ENCODE results near the gene MNX1.

Gene MNX1

DNA sequence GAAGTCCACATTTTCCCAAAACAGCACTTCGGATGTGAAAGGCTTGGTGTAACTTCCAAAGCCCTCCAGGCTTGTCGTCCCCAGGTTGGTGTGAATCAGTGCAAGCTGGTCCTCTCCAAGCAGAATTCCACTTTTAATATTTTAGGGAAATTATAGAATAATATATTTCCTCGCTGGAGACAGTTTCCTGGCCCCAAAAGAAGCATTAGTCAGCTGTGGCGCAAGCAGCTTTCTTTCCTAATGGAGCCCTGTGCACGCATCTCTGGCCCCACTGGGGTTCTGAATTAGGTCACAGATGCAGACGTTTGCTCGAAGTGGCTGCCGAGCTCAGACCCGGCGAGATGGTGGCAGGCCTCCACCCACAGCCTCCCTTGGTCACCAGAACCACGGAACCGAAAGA is 33.3 kb upstream of the MNX1 start:
- Histone ChIP-seq H3K27me3 (ENCODE audit: control insufficient read depth, insufficient read depth, low read length) (no peaks in the 10 kb centered on the region), H3K4me3 (ENCODE audit: low read length) (no peak overlapping the region), H3K27ac (ENCODE audit: low read depth, low read length) (no peak overlapping the region)

DNA sequence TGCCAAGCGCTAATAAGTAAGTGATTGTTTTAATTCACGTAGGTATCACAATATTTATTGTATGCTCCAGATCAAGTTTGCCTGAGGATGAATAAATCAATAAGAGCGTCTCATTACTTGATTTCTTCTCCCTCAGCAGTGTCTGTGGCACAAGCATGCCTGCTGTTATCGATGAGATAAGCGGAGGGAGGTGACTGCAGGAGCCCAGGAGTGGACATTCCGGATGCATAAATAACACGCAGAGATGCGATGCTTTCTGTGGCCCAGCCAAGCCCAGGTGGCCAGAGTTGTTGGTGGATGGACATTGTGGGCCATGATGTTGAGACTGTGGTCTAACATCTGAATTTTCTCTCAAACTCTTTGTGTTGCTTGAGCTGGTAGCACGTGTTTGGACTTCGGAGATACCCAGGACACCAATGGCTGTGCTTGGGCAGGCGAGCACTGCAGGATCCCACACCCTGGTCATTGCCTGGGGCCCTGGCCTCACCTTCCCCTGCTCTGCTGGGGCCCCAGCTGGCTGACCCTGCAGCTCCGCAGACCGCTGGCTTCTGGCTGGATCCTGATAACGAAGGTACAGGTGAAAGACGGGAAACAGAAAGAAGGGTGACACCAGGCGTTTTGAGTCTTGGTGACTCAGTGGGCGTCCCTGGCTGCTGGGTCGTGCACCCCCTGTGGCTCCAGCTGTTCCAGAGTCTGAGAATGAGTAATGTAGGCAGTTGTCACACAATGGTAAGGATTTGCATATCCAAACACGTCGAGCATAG is 31.2 kb upstream of the MNX1 start:
- H3K9ac ChIP-seq (ENCODE audit: low read length) = no peak overlapping the region
- H3K36me3 ChIP-seq (ENCODE audit: control insufficient read depth, insufficient read depth, low read length) = no peaks in the 10 kb centered on the region
- no peaks in the 10 kb centered on the region for H3K4me1 ChIP-seq (ENCODE audit: control insufficient read depth, insufficient read depth, low read length)
- H3K4me3 ChIP-seq (ENCODE audit: low read length) = no peak overlapping the region
- H3K27ac ChIP-seq (ENCODE audit: low read depth, low read length) = no peak overlapping the region
- H3K27me3 ChIP-seq (ENCODE audit: control insufficient read depth, insufficient read depth, low read length) = no peaks in the 10 kb centered on the region

More for the DNA sequence above, 33.3 kb upstream of the MNX1 start:
- Histone ChIP-seq H3K9ac (ENCODE audit: low read length) (no peak overlapping the region), H3K36me3 (ENCODE audit: control insufficient read depth, insufficient read depth, low read length) (no peaks in the 10 kb centered on the region), H3K4me1 (ENCODE audit: control insufficient read depth, insufficient read depth, low read length) (no peaks in the 10 kb centered on the region)

DNA sequence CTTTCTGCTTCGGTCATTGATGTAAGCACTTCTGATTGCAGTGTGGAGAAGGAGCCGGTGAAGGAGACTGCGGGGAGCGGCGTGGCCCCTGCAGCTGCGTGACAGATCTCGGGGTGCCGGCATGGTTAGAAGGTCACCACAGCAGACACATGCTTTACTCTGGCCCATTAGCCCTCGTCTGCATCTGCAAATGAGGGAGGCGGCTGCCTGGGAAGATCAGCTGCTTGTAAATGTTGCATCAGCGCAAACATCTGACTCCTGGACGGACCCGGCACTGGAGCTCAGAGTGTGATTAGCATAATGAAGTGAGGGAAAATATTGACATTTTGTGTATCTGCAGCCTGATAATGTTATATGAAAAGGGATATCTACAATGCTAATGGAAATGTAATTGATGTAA is 30.5 kb upstream of the MNX1 start:
- no peaks in the 10 kb centered on the region for H3K27me3 ChIP-seq (ENCODE audit: control insufficient read depth, insufficient read depth, low read length)

GRCh38 chr7:157037635-157038034 is 27.2 kb upstream of the MNX1 start:
- Histone ChIP-seq H3K9ac (ENCODE audit: low read length) (no peak overlapping the region), H3K4me3 (ENCODE audit: low read length) (no peak overlapping the region), H3K27me3 (ENCODE audit: control insufficient read depth, insufficient read depth, low read length) (no peaks in the 10 kb centered on the region), H3K4me1 (ENCODE audit: control insufficient read depth, insufficient read depth, low read length) (no peaks in the 10 kb centered on the region), H3K36me3 (ENCODE audit: control insufficient read depth, insufficient read depth, low read length) (no peaks in the 10 kb centered on the region), H3K27ac (ENCODE audit: low read depth, low read length) (no peak overlapping the region)

More for the DNA sequence above, 30.5 kb upstream of the MNX1 start:
- Histone ChIP-seq H3K36me3 (ENCODE audit: control insufficient read depth, insufficient read depth, low read length) (no peaks in the 10 kb centered on the region), H3K4me3 (ENCODE audit: low read length) (no peak overlapping the region), H3K27ac (ENCODE audit: low read depth, low read length) (no peak overlapping the region), H3K4me1 (ENCODE audit: control insufficient read depth, insufficient read depth, low read length) (no peaks in the 10 kb centered on the region), H3K9ac (ENCODE audit: low read length) (no peak overlapping the region)

- Histone ChIP-seq H3K4me3 (ENCODE audit: low read length) (no peak overlapping the region), H3K27me3 (ENCODE audit: control insufficient read depth, insufficient read depth, low read length) (no peaks in the 10 kb centered on the region), H3K9ac (ENCODE audit: low read length) (no peak overlapping the region), H3K27ac (ENCODE audit: low read depth, low read length) (no peak overlapping the region), H3K36me3 (ENCODE audit: control insufficient read depth, insufficient read depth, low read length) (no peaks in the 10 kb centered on the region), H3K4me1 (ENCODE audit: control insufficient read depth, insufficient read depth, low read length) (no peaks in the 10 kb centered on the region)
Measured at GRCh38 chr7:157037028-157037427, 26.6 kb upstream of the MNX1 start.

DNA sequence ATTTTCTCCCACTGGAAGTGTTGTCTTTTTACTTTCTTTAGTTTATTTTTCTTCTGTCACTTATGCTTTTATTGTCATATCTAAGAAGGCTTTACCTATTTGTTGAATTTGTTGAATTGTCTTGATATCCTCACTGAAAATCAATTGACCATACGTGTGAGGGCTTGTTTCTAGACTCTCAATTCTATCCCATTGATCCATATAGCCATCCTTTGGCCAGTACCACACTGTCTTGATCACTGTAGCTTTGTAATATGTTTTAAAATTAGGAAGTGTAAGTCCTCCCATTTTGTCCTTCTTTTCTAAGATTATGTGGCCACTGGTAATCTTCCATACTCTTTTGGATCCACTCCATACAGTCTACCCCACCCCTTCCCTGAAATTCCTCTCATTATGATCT is 25.5 kb upstream of the MNX1 start:
- H3K4me3 ChIP-seq (ENCODE audit: low read length) = no peak overlapping the region
- H3K4me1 ChIP-seq (ENCODE audit: control insufficient read depth, insufficient read depth, low read length) = no peaks in the 10 kb centered on the region
- H3K27ac ChIP-seq (ENCODE audit: low read depth, low read length) = no peak overlapping the region
- no peaks in the 10 kb centered on the region for H3K36me3 ChIP-seq (ENCODE audit: control insufficient read depth, insufficient read depth, low read length)
- no peak overlapping the region for H3K9ac ChIP-seq (ENCODE audit: low read length)
- H3K27me3 ChIP-seq (ENCODE audit: control insufficient read depth, insufficient read depth, low read length) = peaks cover 5% of the 10 kb centered on the region

GRCh38 chr7:157035302-157035701 is 24.8 kb upstream of the MNX1 start:
- Histone ChIP-seq H3K9ac (ENCODE audit: low read length) (no peak overlapping the region), H3K36me3 (ENCODE audit: control insufficient read depth, insufficient read depth, low read length) (no peaks in the 10 kb centered on the region), H3K27me3 (ENCODE audit: control insufficient read depth, insufficient read depth, low read length) (peaks cover 5% of the 10 kb centered on the region), H3K4me1 (ENCODE audit: control insufficient read depth, insufficient read depth, low read length) (no peaks in the 10 kb centered on the region), H3K4me3 (ENCODE audit: low read length) (no peak overlapping the region), H3K27ac (ENCODE audit: low read depth, low read length) (no peak overlapping the region)

- no peak overlapping the region for H3K27ac ChIP-seq (ENCODE audit: low read depth, low read length)
- peaks cover 5% of the 10 kb centered on the region for H3K27me3 ChIP-seq (ENCODE audit: control insufficient read depth, insufficient read depth, low read length)
Measured at GRCh38 chr7:157033483-157034473, 23.3 kb upstream of the MNX1 start.

DNA sequence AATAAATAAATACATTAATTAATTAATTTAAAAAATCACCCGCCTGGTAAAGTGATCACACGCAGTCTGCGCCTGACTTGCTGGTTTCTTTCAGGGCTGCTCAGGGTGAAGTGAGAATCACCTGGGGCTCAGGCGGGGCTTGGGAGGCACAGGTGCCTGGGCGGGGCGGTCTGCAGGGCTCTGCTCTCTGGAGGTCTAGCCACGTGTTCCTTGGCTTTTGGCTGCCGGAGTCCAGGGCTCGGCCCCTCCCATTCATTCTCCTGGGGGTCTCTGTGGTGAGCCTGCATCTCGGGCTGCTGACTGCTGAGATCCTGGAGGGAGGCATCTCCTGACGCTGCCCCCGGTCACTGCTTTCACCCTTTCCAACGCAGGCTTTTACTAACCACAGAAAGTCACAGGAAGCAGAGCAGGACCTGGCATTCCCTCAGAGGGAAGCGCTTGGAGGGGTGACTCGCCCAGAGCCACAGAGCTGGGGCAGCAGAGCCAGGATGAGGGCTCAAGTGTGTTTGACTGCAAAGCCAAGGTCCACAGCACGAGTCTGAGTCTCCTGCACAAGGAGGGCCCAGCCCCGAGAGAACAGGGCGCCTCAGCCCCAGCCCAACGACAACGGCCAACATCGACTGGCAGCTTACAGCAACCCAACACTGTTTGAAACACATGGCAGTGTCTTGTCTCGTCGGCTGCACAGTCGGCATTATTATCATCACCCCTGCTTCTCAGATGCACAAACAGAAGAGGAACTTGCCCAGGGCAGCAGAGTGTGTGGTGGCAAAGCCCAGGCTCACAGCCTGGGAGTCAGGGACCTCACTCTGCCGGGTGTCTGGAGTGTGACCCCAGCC is 22.4 kb upstream of the MNX1 start:
- Histone ChIP-seq H3K36me3 (ENCODE audit: control insufficient read depth, insufficient read depth, low read length) (no peaks in the 10 kb centered on the region), H3K4me1 (ENCODE audit: control insufficient read depth, insufficient read depth, low read length) (no peaks in the 10 kb centered on the region), H3K4me3 (ENCODE audit: low read length) (no peak overlapping the region), H3K9ac (ENCODE audit: low read length) (no peak overlapping the region), H3K27me3 (ENCODE audit: control insufficient read depth, insufficient read depth, low read length) (peaks cover 5% of the 10 kb centered on the region), H3K27ac (ENCODE audit: low read depth, low read length) (no peak overlapping the region)

More at GRCh38 chr7:157033483-157034473, 23.3 kb upstream of the MNX1 start:
- H3K4me3 ChIP-seq (ENCODE audit: low read length) = no peak overlapping the region
- H3K4me1 ChIP-seq (ENCODE audit: control insufficient read depth, insufficient read depth, low read length) = no peaks in the 10 kb centered on the region
- no peaks in the 10 kb centered on the region for H3K36me3 ChIP-seq (ENCODE audit: control insufficient read depth, insufficient read depth, low read length)
- H3K9ac ChIP-seq (ENCODE audit: low read length) = no peak overlapping the region

- Histone ChIP-seq H3K27ac (ENCODE audit: low read depth, low read length) (no peak overlapping the region), H3K4me3 (ENCODE audit: low read length) (no peak overlapping the region), H3K27me3 (ENCODE audit: control insufficient read depth, insufficient read depth, low read length) (peaks cover 5% of the 10 kb centered on the region), H3K9ac (ENCODE audit: low read length) (no peak overlapping the region), H3K4me1 (ENCODE audit: control insufficient read depth, insufficient read depth, low read length) (no peaks in the 10 kb centered on the region), H3K36me3 (ENCODE audit: control insufficient read depth, insufficient read depth, low read length) (no peaks in the 10 kb centered on the region)
Measured at GRCh38 chr7:157032128-157032527, 21.7 kb upstream of the MNX1 start.

DNA sequence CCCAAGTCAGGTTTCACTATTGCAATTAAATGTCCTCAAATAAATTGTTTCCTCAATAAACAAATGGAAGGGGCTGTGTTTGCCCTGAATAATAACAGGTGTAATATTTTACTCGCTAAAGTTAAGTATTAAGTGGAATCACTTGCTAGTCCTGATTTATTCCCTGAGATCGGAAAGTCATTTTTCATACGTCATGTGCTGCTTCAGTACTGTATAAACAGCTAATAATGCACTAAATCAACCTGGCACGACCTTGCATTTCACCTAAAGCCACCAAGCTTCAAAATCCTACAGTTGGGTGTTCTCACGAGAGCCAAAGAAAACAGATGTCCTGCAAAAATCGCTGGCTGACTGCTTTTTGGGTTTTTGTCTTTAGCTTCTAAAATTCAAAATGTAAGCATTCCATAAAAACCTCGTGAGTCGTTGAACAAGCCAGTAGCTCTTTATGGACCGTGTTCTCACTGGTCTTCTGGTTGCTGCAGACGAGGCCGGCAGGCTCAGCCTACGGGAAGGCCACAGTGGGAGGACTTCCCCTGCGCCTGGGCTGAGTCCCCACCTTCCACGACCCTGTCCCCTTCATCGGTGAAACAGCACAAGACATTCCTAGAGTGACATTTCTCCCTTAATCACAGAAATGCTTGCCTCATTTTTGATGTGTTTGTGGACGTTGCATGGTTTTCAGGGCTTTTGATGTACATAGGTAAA is 17.9 kb upstream of the MNX1 start:
- Histone ChIP-seq H3K27ac (ENCODE audit: low read depth, low read length) (no peak overlapping the region), H3K27me3 (ENCODE audit: control insufficient read depth, insufficient read depth, low read length) (peaks cover 8% of the 10 kb centered on the region), H3K36me3 (ENCODE audit: control insufficient read depth, insufficient read depth, low read length) (no peaks in the 10 kb centered on the region), H3K4me1 (ENCODE audit: control insufficient read depth, insufficient read depth, low read length) (no peaks in the 10 kb centered on the region), H3K9ac (ENCODE audit: low read length) (no peak overlapping the region), H3K4me3 (ENCODE audit: low read length) (no peak overlapping the region)

All from rectal smooth muscle tissue (tissue), 1 donor.